ENCODE results near the gene NRXN2. TPM values are rescaled to one million over a fixed set of nuclear protein-coding genes. Genes with fewer than 3 reads are reported as not detected.

The NRXN2 gene
- total RNA-seq, 2 experiments from 2014 or later: 0.24 to 0.35 TPM

GRCh38 chr11:64644647-64645275 is 78.2 kb downstream of the NRXN2 start:
- H3K9me3 Mint-ChIP-seq: no peaks in the 10 kb centered on the region
- intact Hi-C loops (cut with micrococcal nuclease): no loop called here
- H3K36me3 Mint-ChIP-seq (ENCODE audit: low read depth): no peaks in the 10 kb centered on the region
- H3K27ac Mint-ChIP-seq: no peak overlapping the region
- CTCF ChIA-PET: interaction anchor here (0.9 to 1.3 kb wide), 3 partner anchors 11 to 91 kb away, joined by 3 to 4 read pairs (median 3); no protein-coding TSS in a partner anchor
- no peak for DNase-seq
- H3K4me3 Mint-ChIP-seq: no peak overlapping the region
- H3K4me1 Mint-ChIP-seq (ENCODE audit: low read depth): peaks cover 2% of the 10 kb centered on the region
- peaks cover 24% of the 10 kb centered on the region for H3K27me3 Mint-ChIP-seq (ENCODE audit: low read depth)

- intact Hi-C loops (cut with micrococcal nuclease): no loop called here
- H3K4me1 Mint-ChIP-seq (ENCODE audit: low read depth): peaks cover 2% of the 10 kb centered on the region
- H3K27me3 Mint-ChIP-seq (ENCODE audit: low read depth): peaks cover 24% of the 10 kb centered on the region
- H3K36me3 Mint-ChIP-seq (ENCODE audit: low read depth): no peaks in the 10 kb centered on the region
- CTCF ChIA-PET: interaction anchor here (0.9 to 1.3 kb wide), 2 partner anchors 45 to 90 kb away, joined by 3 to 4 read pairs; no protein-coding TSS in a partner anchor
- H3K4me3 Mint-ChIP-seq: no peak overlapping the region
- no peak for DNase-seq
- H3K27ac Mint-ChIP-seq: no peak overlapping the region
- no peaks in the 10 kb centered on the region for H3K9me3 Mint-ChIP-seq
These were observed 78.9 kb downstream of the NRXN2 start for GRCh38 chr11:64643920-64644646.

GRCh38 chr11:64643256-64643881 is 79.6 kb downstream of the NRXN2 start:
- DNase-seq: no peak
- Mint-ChIP-seq H3K4me1 (ENCODE audit: low read depth) (peaks cover 2% of the 10 kb centered on the region), H3K4me3 (no peak overlapping the region), H3K9me3 (no peaks in the 10 kb centered on the region), H3K27ac (no peak overlapping the region), H3K36me3 (ENCODE audit: low read depth) (no peaks in the 10 kb centered on the region), H3K27me3 (ENCODE audit: low read depth) (peaks cover 24% of the 10 kb centered on the region)
- CTCF ChIA-PET: no interaction called here
- intact Hi-C loops (cut with micrococcal nuclease): no loop called here

- intact Hi-C loops (cut with micrococcal nuclease): no loop called here
- Mint-ChIP-seq H3K36me3 (ENCODE audit: low read depth) (no peaks in the 10 kb centered on the region), H3K4me1 (ENCODE audit: low read depth) (peaks cover 2% of the 10 kb centered on the region), H3K27ac (no peak overlapping the region), H3K9me3 (no peaks in the 10 kb centered on the region), H3K4me3 (no peak overlapping the region), H3K27me3 (ENCODE audit: low read depth) (peaks cover 24% of the 10 kb centered on the region)
- CTCF ChIA-PET: no interaction called here
- DNase-seq: no peak
These were observed 80.1 kb downstream of the NRXN2 start for GRCh38 chr11:64642871-64643255.

GRCh38 chr11:64642418-64642735 is 80.6 kb downstream of the NRXN2 start:
- DNase-seq: no peak
- H3K27ac Mint-ChIP-seq: no peak overlapping the region
- H3K4me1 Mint-ChIP-seq (ENCODE audit: low read depth): peaks cover 2% of the 10 kb centered on the region
- CTCF ChIA-PET: no interaction called here
- no peaks in the 10 kb centered on the region for H3K9me3 Mint-ChIP-seq
- no peaks in the 10 kb centered on the region for H3K36me3 Mint-ChIP-seq (ENCODE audit: low read depth)
- peaks cover 26% of the 10 kb centered on the region for H3K27me3 Mint-ChIP-seq (ENCODE audit: low read depth)
- H3K4me3 Mint-ChIP-seq: no peak overlapping the region
- intact Hi-C loops (cut with micrococcal nuclease): no loop called here

GRCh38 chr11:64641596-64642417 is 81.2 kb downstream of the NRXN2 start:
- CTCF ChIA-PET: no interaction called here
- H3K4me3 Mint-ChIP-seq: no peak overlapping the region
- DNase-seq: no peak
- H3K4me1 Mint-ChIP-seq (ENCODE audit: low read depth): peaks cover 2% of the 10 kb centered on the region
- peaks cover 26% of the 10 kb centered on the region for H3K27me3 Mint-ChIP-seq (ENCODE audit: low read depth)
- intact Hi-C loops (cut with micrococcal nuclease): no loop called here
- no peak overlapping the region for H3K27ac Mint-ChIP-seq
- H3K9me3 Mint-ChIP-seq: no peaks in the 10 kb centered on the region
- H3K36me3 Mint-ChIP-seq (ENCODE audit: low read depth): no peaks in the 10 kb centered on the region

GRCh38 chr11:64639885-64640284 is 83.1 kb downstream of the NRXN2 start:
- Mint-ChIP-seq H3K9me3 (no peaks in the 10 kb centered on the region), H3K27me3 (ENCODE audit: low read depth) (peaks cover 21% of the 10 kb centered on the region), H3K4me1 (ENCODE audit: low read depth) (peaks cover 2% of the 10 kb centered on the region), H3K36me3 (ENCODE audit: low read depth) (no peaks in the 10 kb centered on the region), H3K4me3 (no peak overlapping the region), H3K27ac (no peak overlapping the region)
- no peak for DNase-seq
- CTCF ChIA-PET: interaction anchor here (1.5 kb wide), 1 partner anchor 13 kb away, joined by 4 read pairs; no protein-coding TSS in a partner anchor
- intact Hi-C loops (cut with micrococcal nuclease): no loop called here

GRCh38 chr11:64638829-64639228 is 84.2 kb downstream of the NRXN2 start:
- CTCF ChIA-PET: interaction anchor here (1.3 to 1.5 kb wide), 2 partner anchors 11 to 12 kb away, joined by 3 to 7 read pairs; no protein-coding TSS in a partner anchor
- Mint-ChIP-seq H3K4me3 (no peak overlapping the region), H3K27ac (no peak overlapping the region), H3K4me1 (ENCODE audit: low read depth) (peaks cover 2% of the 10 kb centered on the region), H3K9me3 (no peaks in the 10 kb centered on the region), H3K27me3 (ENCODE audit: low read depth) (peaks cover 17% of the 10 kb centered on the region), H3K36me3 (ENCODE audit: low read depth) (no peaks in the 10 kb centered on the region)
- no peak for DNase-seq
- intact Hi-C loops (cut with micrococcal nuclease): no loop called here

- no peak for DNase-seq
- Mint-ChIP-seq H3K4me3 (no peak overlapping the region), H3K27ac (no peak overlapping the region), H3K9me3 (no peaks in the 10 kb centered on the region), H3K27me3 (ENCODE audit: low read depth) (peaks cover 16% of the 10 kb centered on the region), H3K4me1 (ENCODE audit: low read depth) (peaks cover 2% of the 10 kb centered on the region), H3K36me3 (ENCODE audit: low read depth) (no peaks in the 10 kb centered on the region)
- CTCF ChIA-PET: interaction anchor here (1.3 to 1.5 kb wide), 2 partner anchors 11 to 13 kb away, joined by 3 to 7 read pairs; no protein-coding TSS in a partner anchor
- intact Hi-C loops (cut with micrococcal nuclease): no loop called here
These were observed 84.9 kb downstream of the NRXN2 start for GRCh38 chr11:64638018-64638665.

- DNase-seq: no peak
- intact Hi-C loops (cut with micrococcal nuclease): no loop called here
- H3K27me3 Mint-ChIP-seq (ENCODE audit: low read depth): peaks cover 16% of the 10 kb centered on the region
- H3K4me1 Mint-ChIP-seq (ENCODE audit: low read depth): peaks cover 1% of the 10 kb centered on the region
- no peak overlapping the region for H3K4me3 Mint-ChIP-seq
- CTCF ChIA-PET: no interaction called here
- H3K9me3 Mint-ChIP-seq: no peaks in the 10 kb centered on the region
- no peaks in the 10 kb centered on the region for H3K36me3 Mint-ChIP-seq (ENCODE audit: low read depth)
- no peak overlapping the region for H3K27ac Mint-ChIP-seq
These were observed 85.5 kb downstream of the NRXN2 start for GRCh38 chr11:64637334-64638017.

GRCh38 chr11:64633555-64634159 is 89.3 kb downstream of the NRXN2 start:
- H3K36me3 Mint-ChIP-seq (ENCODE audit: low read depth): no peaks in the 10 kb centered on the region
- H3K9me3 Mint-ChIP-seq: no peaks in the 10 kb centered on the region
- intact Hi-C loops (cut with micrococcal nuclease): no loop called here
- H3K4me1 Mint-ChIP-seq (ENCODE audit: low read depth): no peaks in the 10 kb centered on the region
- H3K4me3 Mint-ChIP-seq: no peak overlapping the region
- H3K27me3 Mint-ChIP-seq (ENCODE audit: low read depth): peaks cover 16% of the 10 kb centered on the region
- no peak for DNase-seq
- CTCF ChIA-PET: interaction anchor here (0.7 to 1.1 kb wide), 2 partner anchors 17 to 43 kb away, joined by 3 to 4 read pairs; no protein-coding TSS in a partner anchor
- no peak overlapping the region for H3K27ac Mint-ChIP-seq
